K562 (cell line): ENCODE data around the gene DLGAP1. TPM values are rescaled to one million over a fixed set of nuclear protein-coding genes. Genes with fewer than 3 reads are reported as not detected.

ENCODE experiments used
- ATF4 ChIP-seq: fragments of 450-650 bp; formaldehyde crosslinking; IDR thresholded peaks from 2 replicates; pipeline ENCODE4 v1.4.0; 2022; ENCODE audit warnings: mild to moderate bottlenecking, moderate library complexity
- CREB5 ChIP-seq: fragments of 250-450 bp; sonication (Bioruptor Pico); IDR thresholded peaks from 2 replicates; pipeline ENCODE4 v1.5.0; 2020; ENCODE audit warnings: mild to moderate bottlenecking
- FOXP4 ChIP-seq: sonication (generic); formaldehyde crosslinking; IDR thresholded peaks from 2 replicates; pipeline ENCODE4 v1.8.0; 2022; ENCODE audit warnings: mild to moderate bottlenecking, missing genetic modification reagents, borderline replicate concordance
- HBP1 ChIP-seq: fragments of 450-650 bp; formaldehyde crosslinking; IDR thresholded peaks from 2 replicates; pipeline ENCODE4 v1.4.0; 2022; ENCODE audit warnings: missing genetic modification characterization
- HNRNPLL ChIP-seq: fragments of 200-400 bp; formaldehyde crosslinking; IDR thresholded peaks from 2 replicates; pipeline ENCODE4 v1.6.1; 2017; ENCODE audit warnings: low read length, low read depth, mild to moderate bottlenecking; ENCODE audit not compliant: poor library complexity, severe bottlenecking
- IRF2 ChIP-seq: sonication (generic); formaldehyde crosslinking; IDR thresholded peaks from 2 replicates; pipeline ENCODE4 v1.8.1; 2022; ENCODE audit warnings: mild to moderate bottlenecking, missing genetic modification reagents
- MBD1 ChIP-seq: fragments of 250-450 bp; sonication (Bioruptor Pico); IDR thresholded peaks from 2 replicates; pipeline ENCODE4 v1.8.0; 2022; ENCODE audit warnings: inconsistent platforms
- NCOA4 ChIP-seq: fragments of 450-650 bp; IDR thresholded peaks from 2 replicates; pipeline ENCODE4 v1.6.1; 2018; ENCODE audit warnings: mild to moderate bottlenecking; ENCODE audit not compliant: partially characterized antibody
- NFIX ChIP-seq: fragments of 250-450 bp; sonication (Bioruptor Pico); IDR thresholded peaks from 2 replicates; pipeline ENCODE4 v1.4.0; 2020; ENCODE audit warnings: low read depth, mild to moderate bottlenecking, moderate library complexity
- RBM14 ChIP-seq: fragments of 200-400 bp; formaldehyde crosslinking; IDR thresholded peaks from 2 replicates; pipeline ENCODE4 v1.6.1; 2018; ENCODE audit warnings: low read depth, mild to moderate bottlenecking, low read length, moderate library complexity, borderline replicate concordance; ENCODE audit not compliant: insufficient read depth
- TAF1 ChIP-seq: IDR thresholded peaks from 2 replicates; pipeline ENCODE4 v1.6.1; 2011; ENCODE audit warnings: mild to moderate bottlenecking, low read length, moderate library complexity; ENCODE audit not compliant: insufficient read depth, control insufficient read depth, severe bottlenecking; ENCODE audit errors: extremely low read depth
- TEAD1 ChIP-seq, 2 experiments: fragments of 450-650 bp in 1 of 2; sonication (generic) in 1 of 2; formaldehyde crosslinking; IDR thresholded peaks; 2 replicates each; pipeline versions ENCODE4 v1.4.0 to v1.8.0; 2020 to 2022; ENCODE audit warnings: mild to moderate bottlenecking in 2 of 2, missing genetic modification reagents in 1 of 2
- THRAP3 ChIP-seq: fragments of 450-650 bp; IDR thresholded peaks from 2 replicates; pipeline ENCODE4 v1.6.1; 2016; ENCODE audit warnings: mild to moderate bottlenecking, inconsistent platforms, borderline replicate concordance
- ZBTB33 ChIP-seq: sonication (generic); formaldehyde crosslinking; IDR thresholded peaks from 2 replicates; pipeline ENCODE4 v1.8.1; 2023; ENCODE audit warnings: mild to moderate bottlenecking, missing genetic modification reagents
- ZNF347 ChIP-seq: fragments of 450-650 bp; formaldehyde crosslinking; IDR thresholded peaks from 2 replicates; pipeline ENCODE4 v1.4.0; 2020; ENCODE audit warnings: low read depth, mild to moderate bottlenecking, moderate library complexity
- ZSCAN32 ChIP-seq: fragments of 450-650 bp; formaldehyde crosslinking; IDR thresholded peaks from 2 replicates; pipeline ENCODE4 v1.4.0; 2020; ENCODE audit warnings: mild to moderate bottlenecking, moderate library complexity
- polyA plus RNA-seq, 8 experiments: library from polyadenylated mRNA; depleted of rRNA in 4 of 8; stranded (reverse) in 5 of 8; unstranded in 3 of 8; fragments of >200 nt; fragmentation: Nextera tagmentation in 2 of 8; fragmentation: Illumina TruSeq in 1 of 8; extraction: Ambion mirVana in 2 of 8; extraction: Trizol in 1 of 8; gene quantifications; 2 replicates each; pipeline versions ENCODE4 v1.2.1 to v1.2.3, GENCODE V29; 2011 to 2014; ENCODE audit warnings: inconsistent platforms in 1 of 8, missing spikeins in 1 of 8
- total RNA-seq, 7 experiments: library from RNA; depleted of rRNA in 6 of 7; stranded (reverse); fragments of >200 nt in 6 of 7; fragmentation: Illumina TruSeq in 2 of 7; extraction: Trizol in 2 of 7; gene quantifications; 2 replicates each; pipeline versions ENCODE4 v1.2.1 to v1.2.3, GENCODE V29; 2011 to 2021; ENCODE audit warnings: low replicate concordance in 1 of 7

The DLGAP1 gene
- total and polyA plus RNA-seq, 9 of the 15 experiments (the other 6 are each of a cell fraction or from before 2014, with no cell fraction given), result 0.04 to 0.22 (median 0.08) TPM

- no peak for TF ChIP-seq ZBTB33 (CRISPR knock-in tag)
- no peak for TF ChIP-seq IRF2 (CRISPR knock-in tag)
- TF ChIP-seq NCOA4, result no peak
- TF ChIP-seq TEAD1 (CRISPR knock-in tag; IDR thresholded peaks at IDR 0.05), result peak in 1 of 2 experiments; percentile 50; a peak in 1 of 4 replicates
- TF ChIP-seq CREB5 (CRISPR knock-in tag), result no peak
- TF ChIP-seq MBD1 (CRISPR knock-in tag), result no peak
- TF ChIP-seq HNRNPLL, result no peak
- no peak for TF ChIP-seq FOXP4 (CRISPR knock-in tag)
- TF ChIP-seq NFIX (CRISPR knock-in tag), result no peak
- TF ChIP-seq ZSCAN32 (CRISPR knock-in tag), result no peak
- peak; percentile 27 for TF ChIP-seq TAF1
- 0 out of 2 replicates have a peak, but pooled peaks have one; percentile 3 for TF ChIP-seq HBP1 (CRISPR knock-in tag)
- no peak for TF ChIP-seq THRAP3
- TF ChIP-seq ZNF347 (CRISPR knock-in tag), result no peak
- no peak for TF ChIP-seq RBM14
- peak; percentile 75 for TF ChIP-seq ATF4
Measured at GRCh38 chr18:3655254-3656050, 799.7 kb downstream of the DLGAP1 start (continued).
